Progenitor cell of endocrine pancreas (in vitro differentiated cells): ENCODE results near the gene H2BW2. TPM values are rescaled to one million over a fixed set of nuclear protein-coding genes. Genes with fewer than 3 reads are reported as not detected.

Source experiments
- DNase-seq: peaks from one replicate; pipeline ENCODE4 v3.0.0; 2021; ENCODE audit warnings: low spot score; ENCODE audit not compliant: unreplicated experiment
- H3K27ac Mint-ChIP-seq: 2 replicates; pipeline ENCODE4 v1.8.0; 2021; ENCODE audit warnings: mild to moderate bottlenecking, moderate library complexity, mixed read lengths
- H3K27me3 Mint-ChIP-seq: 2 replicates; pipeline ENCODE4 v1.8.0; 2021; ENCODE audit warnings: mixed read lengths
- H3K36me3 Mint-ChIP-seq: 2 replicates; pipeline ENCODE4 v1.8.0; 2022; ENCODE audit warnings: mixed read lengths; ENCODE audit not compliant: insufficient read depth
- H3K4me1 Mint-ChIP-seq: 2 replicates; pipeline ENCODE4 v1.8.0; 2021; ENCODE audit warnings: low read depth, mixed read lengths
- H3K4me3 Mint-ChIP-seq: 2 replicates; pipeline ENCODE4 v1.8.0; 2021; ENCODE audit warnings: low read depth, mild to moderate bottlenecking, moderate library complexity, mixed read lengths
- H3K9me3 Mint-ChIP-seq: 2 replicates; pipeline ENCODE4 v1.8.0; 2021; ENCODE audit warnings: low read depth, mixed read lengths
- total RNA-seq: library from RNA; stranded (reverse); gene quantifications from 2 replicates; pipeline ENCODE4 v1.2.1, GENCODE V29; 2021
- TF ChIP-seq, protein P1 (sequence below): fragments of 200-600 bp; sonication (generic); IDR thresholded peaks from one replicate; pipeline ENCODE4 v1.5.0; 2021; ENCODE audit warnings: antibody characterized with exemption, mild to moderate bottlenecking; ENCODE audit not compliant: unreplicated experiment

H2BW2 gene
- total RNA-seq, 1 donor from 2014 or later, result not detected

DNA sequence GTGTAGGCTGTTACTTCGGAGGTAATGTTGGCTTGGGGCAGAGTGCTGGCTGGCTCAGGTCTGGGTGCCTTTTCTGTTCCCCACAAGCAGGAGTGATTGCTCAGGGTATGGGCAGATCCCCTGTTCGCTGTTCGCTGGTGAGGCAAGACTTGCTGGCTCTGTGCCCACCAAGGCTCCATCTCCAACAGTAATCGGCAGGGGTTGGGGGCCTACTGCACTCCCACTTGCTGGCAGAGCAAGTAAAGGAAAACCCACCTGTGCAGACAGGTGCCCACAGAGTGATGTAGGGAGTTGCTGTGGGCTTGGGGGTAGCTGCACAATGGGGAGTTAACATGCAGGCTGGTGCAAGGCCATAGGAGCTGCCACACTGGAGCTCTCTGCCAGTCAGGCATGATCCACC, 44.3 kb downstream of the H2BW2 start:
- Mint-ChIP-seq H3K27ac (no peak overlapping the region), H3K36me3 (no peaks in the 10 kb centered on the region), H3K4me1 (no peaks in the 10 kb centered on the region), H3K4me3 (no peak overlapping the region), H3K27me3 (no peaks in the 10 kb centered on the region), H3K9me3 (peaks cover 3% of the 10 kb centered on the region)
- TF ChIP-seq, protein P1, sequence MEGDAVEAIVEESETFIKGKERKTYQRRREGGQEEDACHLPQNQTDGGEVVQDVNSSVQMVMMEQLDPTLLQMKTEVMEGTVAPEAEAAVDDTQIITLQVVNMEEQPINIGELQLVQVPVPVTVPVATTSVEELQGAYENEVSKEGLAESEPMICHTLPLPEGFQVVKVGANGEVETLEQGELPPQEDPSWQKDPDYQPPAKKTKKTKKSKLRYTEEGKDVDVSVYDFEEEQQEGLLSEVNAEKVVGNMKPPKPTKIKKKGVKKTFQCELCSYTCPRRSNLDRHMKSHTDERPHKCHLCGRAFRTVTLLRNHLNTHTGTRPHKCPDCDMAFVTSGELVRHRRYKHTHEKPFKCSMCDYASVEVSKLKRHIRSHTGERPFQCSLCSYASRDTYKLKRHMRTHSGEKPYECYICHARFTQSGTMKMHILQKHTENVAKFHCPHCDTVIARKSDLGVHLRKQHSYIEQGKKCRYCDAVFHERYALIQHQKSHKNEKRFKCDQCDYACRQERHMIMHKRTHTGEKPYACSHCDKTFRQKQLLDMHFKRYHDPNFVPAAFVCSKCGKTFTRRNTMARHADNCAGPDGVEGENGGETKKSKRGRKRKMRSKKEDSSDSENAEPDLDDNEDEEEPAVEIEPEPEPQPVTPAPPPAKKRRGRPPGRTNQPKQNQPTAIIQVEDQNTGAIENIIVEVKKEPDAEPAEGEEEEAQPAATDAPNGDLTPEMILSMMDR, result no peak
- DNase-seq, result no peak

DNA sequence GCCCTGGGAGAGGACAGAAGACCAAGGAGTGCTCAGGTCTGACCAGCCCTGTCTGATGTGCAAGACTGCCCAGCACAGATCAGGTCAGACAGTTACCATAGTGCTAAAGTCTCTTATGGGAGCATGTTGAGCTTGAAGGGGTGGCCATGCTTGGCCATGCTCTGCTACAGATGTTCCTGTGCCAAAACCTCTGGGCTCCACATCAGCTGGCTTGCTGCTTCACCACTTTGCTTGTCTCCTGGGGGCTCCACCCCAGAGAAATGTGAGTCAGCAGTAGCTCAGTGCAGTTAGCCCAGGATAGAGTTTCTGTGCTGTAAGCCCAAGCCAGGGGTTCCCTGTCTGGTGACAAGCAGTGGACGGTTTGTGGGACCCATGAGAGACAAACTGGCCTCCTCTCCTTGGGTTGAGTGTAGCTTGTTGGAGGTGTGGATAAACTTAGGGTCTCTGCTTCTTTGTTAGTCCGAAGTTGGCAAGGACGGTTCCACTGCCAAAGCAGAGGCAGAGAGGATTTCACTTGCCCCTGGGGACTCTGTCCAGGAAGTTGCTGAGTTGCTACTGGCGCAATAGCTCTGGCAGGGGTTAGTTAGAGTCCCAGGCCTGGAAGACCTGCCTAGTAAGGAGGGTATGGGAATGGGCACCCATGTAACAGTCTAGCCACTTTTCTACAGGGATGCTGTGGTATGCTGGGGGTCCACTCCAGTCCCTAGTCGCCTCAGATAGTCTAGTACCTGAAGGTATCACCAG, 45.0 kb downstream of the H2BW2 start:
- no peaks in the 10 kb centered on the region for H3K4me1 Mint-ChIP-seq
- no peaks in the 10 kb centered on the region for H3K27me3 Mint-ChIP-seq
- H3K4me3 Mint-ChIP-seq, result no peak overlapping the region
- TF ChIP-seq, protein P1, result no peak
- no peak overlapping the region for H3K27ac Mint-ChIP-seq
- H3K36me3 Mint-ChIP-seq, result no peaks in the 10 kb centered on the region
- DNase-seq, result no peak
- H3K9me3 Mint-ChIP-seq, result peaks cover 3% of the 10 kb centered on the region

DNA sequence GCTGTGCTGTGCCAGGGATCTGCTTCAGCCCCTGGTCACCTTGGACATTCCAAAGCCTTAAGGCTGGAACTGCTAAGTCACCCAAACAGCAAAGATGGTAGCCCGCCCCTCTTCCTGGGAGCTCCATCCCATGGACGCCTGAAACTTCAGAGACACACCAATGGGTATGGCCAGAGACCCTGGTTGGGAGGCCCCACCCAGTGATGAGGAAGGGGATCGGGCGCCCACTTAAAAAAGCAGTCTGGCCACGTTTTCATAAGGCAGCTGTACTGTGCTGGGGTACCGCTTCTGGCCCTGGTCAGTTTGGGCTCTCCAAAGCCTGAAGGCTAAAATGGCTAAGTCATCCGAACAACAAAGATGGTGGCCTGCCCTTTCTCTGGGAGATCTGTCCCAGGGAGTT, 45.7 kb downstream of the H2BW2 start:
- H3K4me1 Mint-ChIP-seq, result no peaks in the 10 kb centered on the region
- peaks cover 3% of the 10 kb centered on the region for H3K9me3 Mint-ChIP-seq
- TF ChIP-seq, protein P1, result no peak

DNA sequence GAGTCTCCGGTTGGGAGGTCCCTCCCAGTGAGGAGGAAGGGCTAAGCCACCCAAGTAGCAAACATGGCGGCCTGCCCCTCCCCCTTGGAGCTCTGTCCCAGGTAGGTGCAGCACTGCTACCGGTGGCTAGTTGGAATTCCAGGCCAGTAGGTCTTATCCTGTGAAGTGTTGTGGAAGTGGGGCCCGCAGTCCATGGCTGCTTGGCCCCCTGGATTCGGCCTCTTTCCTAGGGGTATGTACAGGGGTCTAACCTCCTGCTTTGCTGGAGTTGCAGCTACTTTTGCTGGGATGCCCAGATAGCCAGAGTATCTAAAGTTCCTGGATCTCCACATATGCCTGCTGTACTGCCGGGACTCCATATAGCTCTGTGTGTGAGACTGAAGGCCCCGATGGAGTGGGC, 46.2 kb downstream of the H2BW2 start:
- DNase-seq, result no peak
- TF ChIP-seq, protein P1, result no peak
- Mint-ChIP-seq H3K9me3 (peaks cover 3% of the 10 kb centered on the region), H3K27me3 (no peaks in the 10 kb centered on the region), H3K4me1 (no peaks in the 10 kb centered on the region), H3K4me3 (no peak overlapping the region), H3K36me3 (no peaks in the 10 kb centered on the region), H3K27ac (no peak overlapping the region)

More for the DNA sequence above, 45.7 kb downstream of the H2BW2 start:
- Mint-ChIP-seq H3K27ac (no peak overlapping the region), H3K4me3 (no peak overlapping the region), H3K27me3 (no peaks in the 10 kb centered on the region), H3K36me3 (no peaks in the 10 kb centered on the region)
- DNase-seq, result no peak

Other genes with a start within 250 kb of the H2BW2 start
- gene RAB9B, start 207.7 kb upstream of the H2BW2 start, total RNA-seq, result 2.4 and 2.8 TPM in 2 replicates
- 20.9 and 22.2 TPM in 2 replicates for gene TMSB15B, start 77.3 kb upstream of the H2BW2 start, total RNA-seq
- not detected in 2 replicates for gene H2BW1, start 26.2 kb upstream of the H2BW2 start, total RNA-seq
- 15.5 and 17.3 TPM in 2 replicates for gene TMSB15C, start 36.3 kb downstream of the H2BW2 start, total RNA-seq
- gene ZCCHC18, start 72.6 kb downstream of the H2BW2 start, total RNA-seq, result 5.1 and 5.9 TPM in 2 replicates
- 9.9 and 10.0 TPM in 2 replicates for gene SLC25A53, start 117.1 kb downstream of the H2BW2 start, total RNA-seq
- gene FAM199X, start 126.5 kb downstream of the H2BW2 start, total RNA-seq, result 23.2 TPM in 2 replicates
- gene ESX1, start 215.0 kb downstream of the H2BW2 start, total RNA-seq, result not detected in 2 replicates